Small intestine (tissue), 7 donors: ENCODE results near the gene JARID2. TPM values are rescaled to one million over a fixed set of nuclear protein-coding genes. Genes with fewer than 3 reads are reported as not detected.

ENCODE experiments used
- DNase-seq, 2 donors: peaks; one replicate each; pipeline versions ENCODE4 v3.0.0 to v3.0.0-alpha.2; 2013
- FAIRE-seq: peaks from 2 replicates; lab custom pipeline; 2012; peaks lifted over from hg19 to GRCh38; lab: Jason Lieb, UNC
- H3K27ac ChIP-seq, 3 donors: one replicate each; pipeline ENCODE4 v1.5.1; 2013; ENCODE audit warnings: low read length in 2 of 3, mild to moderate bottlenecking in 2 of 3, control low read depth in 1 of 3, inconsistent platforms in 1 of 3, low read depth in 1 of 3, moderate library complexity in 1 of 3
- H3K27me3 ChIP-seq, 3 donors: one replicate each; pipeline ENCODE4 v1.6.1; 2013; ENCODE audit warnings: low read length in 3 of 3, inconsistent platforms in 1 of 3; ENCODE audit not compliant: control insufficient read depth in 3 of 3, insufficient read depth in 3 of 3
- H3K36me3 ChIP-seq, 3 donors: one replicate each; pipeline ENCODE4 v1.6.1; 2013; ENCODE audit warnings: low read length in 3 of 3, inconsistent platforms in 1 of 3, low read depth in 1 of 3, mild to moderate bottlenecking in 1 of 3, moderate library complexity in 1 of 3; ENCODE audit not compliant: control insufficient read depth in 3 of 3, insufficient read depth in 2 of 3
- H3K4me1 ChIP-seq, 3 donors: one replicate each; pipeline ENCODE4 v1.6.1; 2013; ENCODE audit warnings: low read length in 2 of 3, inconsistent platforms in 1 of 3, low read depth in 1 of 3, mild to moderate bottlenecking in 1 of 3, moderate library complexity in 1 of 3; ENCODE audit not compliant: control insufficient read depth in 3 of 3, insufficient read depth in 2 of 3
- H3K4me3 ChIP-seq, 3 donors: one replicate each; pipeline ENCODE4 v1.5.1; 2013; ENCODE audit warnings: low read length in 3 of 3, control low read depth in 1 of 3, inconsistent platforms in 1 of 3, low read depth in 1 of 3, mild to moderate bottlenecking in 1 of 3, moderate library complexity in 1 of 3
- H3K9me3 ChIP-seq, 2 donors: one replicate each; pipeline ENCODE4 v1.6.1; 2013; ENCODE audit warnings: low read depth in 1 of 2, low read length in 1 of 2; ENCODE audit not compliant: control insufficient read depth in 2 of 2, insufficient read depth in 1 of 2
- WGBS, 3 donors: extraction: QIAGEN DNeasy Blood & Tissue Kit; methylation state at CpG; one replicate each; pipeline ENCODE4 v1.1.7; 2013; 5-methylcytosine and 5-hydroxymethylcytosine counted together
- polyA plus RNA-seq, 4 donors: library from polyadenylated mRNA; stranded (reverse) in 3 of 4; unstranded in 1 of 4; fragments of 200-250 nt in 3 of 4; fragments of 120-200 nt in 1 of 4; gene quantifications; one replicate each; pipeline versions ENCODE4 v1.2.1 to v1.2.3, GENCODE V29; 2013
- donor health status: healthy with polysubstance abuse.
- donor health status: control.
- donor health status: control.
- donor health status: Bipolar disorder and iron deficiency.
- donor health status: healthy.

The JARID2 gene
- polyA plus RNA-seq, 4 donors = 4.9 to 10.5 (median 6.7) TPM

DNA sequence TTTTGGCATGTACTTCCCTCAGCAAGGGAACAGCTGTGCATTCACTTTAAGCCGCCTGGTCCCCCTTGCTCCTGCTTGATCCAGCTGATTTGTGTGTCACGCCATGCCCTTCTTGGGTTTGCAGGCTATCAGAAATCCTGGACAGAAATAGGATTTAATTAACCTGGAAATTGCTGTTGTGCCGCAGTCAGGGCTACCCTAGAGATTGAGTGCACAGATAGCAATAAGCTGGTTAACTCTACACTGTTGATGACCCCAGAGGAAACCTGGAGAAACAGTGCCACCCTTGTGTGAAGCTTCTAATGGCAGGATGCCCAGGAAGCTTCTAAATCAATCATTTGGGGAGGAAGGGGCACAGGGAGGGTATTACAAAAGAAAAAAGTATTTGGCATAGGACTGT lies 199.0 kb downstream of the JARID2 start:
- Histone ChIP-seq H3K27me3 (no peaks in the 10 kb centered on the region), H3K4me1 (peaks cover 0 to 21% (median 6%) of the 10 kb centered on the region in 3 donors), H3K36me3 (peaks cover 0 to 3% (median 2%) of the 10 kb centered on the region in 3 donors), H3K4me3 (no peak overlapping the region), H3K27ac (no peak overlapping the region), H3K9me3 (no peaks in the 10 kb centered on the region)
- WGBS, 3 donors = 52 to 71% (median 65%) methylated on average over 3 of the region's 3 CpGs
- DNase-seq = no peak
- no peak for FAIRE-seq

DNA sequence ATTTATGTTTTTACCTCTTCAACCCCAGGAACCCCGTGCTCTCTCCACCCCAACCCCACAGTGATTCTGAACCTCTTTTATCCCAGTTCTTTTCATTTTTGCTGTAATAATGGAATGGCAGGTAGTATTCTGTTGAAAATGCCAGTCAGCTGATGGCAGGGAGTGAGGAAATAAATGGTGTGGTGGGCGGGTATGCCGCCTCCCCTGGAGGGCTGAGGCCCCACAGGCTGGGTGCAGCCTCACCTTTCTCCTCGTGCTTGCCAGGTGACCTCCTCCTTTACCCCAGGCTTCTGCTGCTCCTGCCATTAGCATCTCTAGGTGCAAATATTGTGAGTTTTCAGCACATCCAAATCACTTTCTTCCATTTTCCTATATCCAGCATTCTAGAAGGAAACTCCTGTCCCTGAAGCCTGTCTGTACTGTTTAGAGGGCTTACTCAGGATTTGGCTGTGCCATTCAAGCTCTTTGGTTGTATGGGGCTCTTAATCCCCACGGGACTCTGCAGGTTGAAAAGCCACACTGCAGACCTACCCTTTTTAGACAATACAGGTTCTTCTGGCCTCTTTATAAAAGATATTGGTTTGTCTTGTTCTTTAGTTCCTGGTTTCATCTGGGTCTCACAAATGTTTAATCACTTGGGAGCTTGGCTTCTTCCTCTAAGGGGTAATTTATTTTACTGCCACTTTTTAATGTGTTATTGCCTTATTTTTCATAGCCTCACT lies 201.8 kb downstream of the JARID2 start:
- no peak for FAIRE-seq
- no peak overlapping the region for H3K27ac ChIP-seq
- WGBS, 3 donors = 66 to 78% (median 74%) methylated on average over 5 of the region's 5 CpGs

DNA sequence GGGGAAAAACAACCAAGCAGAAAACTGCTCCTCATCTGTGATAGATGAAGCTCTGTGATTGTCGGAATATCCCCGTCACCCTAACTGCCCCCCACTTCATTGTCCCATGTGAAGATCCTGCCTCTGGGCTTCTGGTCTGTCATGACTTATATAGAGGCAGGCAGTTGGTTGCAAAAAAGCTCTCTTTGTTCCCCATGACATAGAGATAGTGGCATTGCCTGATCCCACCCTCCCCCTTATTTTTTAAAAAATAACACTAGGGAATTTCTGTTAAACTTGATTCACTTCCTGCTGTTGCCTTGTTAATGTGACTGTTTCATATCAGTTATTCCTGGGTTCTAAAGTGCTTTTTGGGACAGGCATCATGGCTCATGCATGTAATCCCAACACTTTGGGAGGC lies 203.1 kb downstream of the JARID2 start:
- no peaks in the 10 kb centered on the region for H3K27me3 ChIP-seq
- 93 to 98% (median 98%) methylated on average over 2 of the region's 2 CpGs for WGBS, 3 donors
- no peak for DNase-seq
- H3K4me3 ChIP-seq = no peak overlapping the region
- no peak for FAIRE-seq
- H3K4me1 ChIP-seq = peaks cover 0 to 17% (median 6%) of the 10 kb centered on the region in 3 donors
- no peak overlapping the region for H3K27ac ChIP-seq
- H3K9me3 ChIP-seq = no peaks in the 10 kb centered on the region
- H3K36me3 ChIP-seq = peaks cover 0 to 7% (median 3%) of the 10 kb centered on the region in 3 donors

More for the DNA sequence above, 201.8 kb downstream of the JARID2 start:
- Histone ChIP-seq H3K4me3 (no peak overlapping the region), H3K27me3 (no peaks in the 10 kb centered on the region), H3K36me3 (peaks cover 0 to 3% (median 2%) of the 10 kb centered on the region in 3 donors), H3K4me1 (peaks cover 0 to 17% (median 6%) of the 10 kb centered on the region in 3 donors), H3K9me3 (no peaks in the 10 kb centered on the region)
- peak in 1 of 2 donors; percentile 21 for DNase-seq

DNA sequence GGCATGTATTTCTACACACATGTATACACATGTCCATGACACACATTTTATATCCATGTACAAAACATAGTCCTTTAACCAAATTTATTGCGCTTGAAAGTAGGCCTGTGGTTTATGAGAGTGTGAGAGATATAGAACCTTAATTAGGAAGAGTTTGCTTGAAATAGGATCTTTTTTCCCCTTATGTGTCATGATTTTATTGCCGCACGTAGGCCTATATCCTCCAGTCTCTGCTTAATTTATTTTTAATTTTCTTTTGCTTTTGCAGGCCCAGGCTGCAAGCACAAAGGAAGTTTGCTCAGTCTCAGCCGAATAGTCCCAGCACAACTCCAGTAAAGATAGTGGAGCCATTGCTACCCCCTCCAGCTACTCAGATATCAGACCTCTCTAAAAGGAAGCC lies 205.9 kb downstream of the JARID2 start:
- Histone ChIP-seq H3K4me1 (peaks cover 0 to 10% (median 3%) of the 10 kb centered on the region in 3 donors), H3K27ac (peak overlapping the region in 1 of 3 donors; percentile 24), H3K9me3 (no peaks in the 10 kb centered on the region), H3K27me3 (no peaks in the 10 kb centered on the region), H3K4me3 (no peak overlapping the region), H3K36me3 (peaks cover 3 to 10% (median 3%) of the 10 kb centered on the region in 3 donors)
- FAIRE-seq (no peak), DNase-seq (no peak)
- 87 to 90% (median 88%) methylated on average over 4 of the region's 4 CpGs for WGBS, 3 donors

DNA sequence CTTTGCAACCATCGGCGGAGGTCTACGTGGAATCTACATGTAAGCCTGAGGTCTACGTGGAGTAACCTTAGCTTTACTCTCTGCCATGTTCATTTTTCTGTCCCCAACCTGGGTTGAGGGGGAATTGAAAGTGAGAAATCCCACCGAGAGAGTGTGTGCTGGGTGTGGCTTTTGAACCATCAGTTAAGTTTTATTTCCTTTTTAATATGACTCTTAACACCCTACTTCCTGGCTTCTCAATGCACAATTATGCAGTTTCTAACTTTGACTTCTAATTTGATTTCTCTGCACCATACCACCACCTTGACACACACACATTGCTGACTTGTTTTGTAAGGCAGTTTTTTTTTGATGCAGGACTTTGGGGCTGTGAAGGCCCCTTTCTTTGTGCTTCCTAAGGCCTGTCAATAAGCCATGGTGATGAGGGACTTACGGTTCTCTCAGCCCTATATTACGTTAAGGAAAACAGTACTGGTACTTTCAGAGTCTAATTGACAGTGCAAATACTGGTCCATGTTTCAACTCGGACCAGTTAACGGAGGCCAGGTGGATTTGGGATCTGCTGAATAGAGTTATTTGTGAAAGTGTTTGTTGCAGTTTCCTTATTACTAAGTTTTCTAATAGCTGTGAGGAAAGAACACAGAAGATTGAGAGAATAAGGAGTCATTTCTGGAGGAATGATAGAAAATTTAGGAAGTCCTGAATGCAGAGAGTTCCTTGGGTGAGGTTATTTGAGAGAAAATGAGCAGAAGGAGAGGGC lies 206.5 kb downstream of the JARID2 start:
- H3K27ac ChIP-seq = peak overlapping the region in 1 of 3 donors; percentile 24
- H3K4me3 ChIP-seq = no peak overlapping the region
- H3K9me3 ChIP-seq = no peaks in the 10 kb centered on the region
- no peak for DNase-seq
- FAIRE-seq = no peak
- 67 to 81% (median 79%) methylated on average over 9 of the region's 9 CpGs for WGBS, 3 donors
- peaks cover 0 to 10% (median 3%) of the 10 kb centered on the region in 3 donors for H3K4me1 ChIP-seq
- H3K36me3 ChIP-seq = peaks cover 2 to 10% (median 3%) of the 10 kb centered on the region in 3 donors
- no peaks in the 10 kb centered on the region for H3K27me3 ChIP-seq

DNA sequence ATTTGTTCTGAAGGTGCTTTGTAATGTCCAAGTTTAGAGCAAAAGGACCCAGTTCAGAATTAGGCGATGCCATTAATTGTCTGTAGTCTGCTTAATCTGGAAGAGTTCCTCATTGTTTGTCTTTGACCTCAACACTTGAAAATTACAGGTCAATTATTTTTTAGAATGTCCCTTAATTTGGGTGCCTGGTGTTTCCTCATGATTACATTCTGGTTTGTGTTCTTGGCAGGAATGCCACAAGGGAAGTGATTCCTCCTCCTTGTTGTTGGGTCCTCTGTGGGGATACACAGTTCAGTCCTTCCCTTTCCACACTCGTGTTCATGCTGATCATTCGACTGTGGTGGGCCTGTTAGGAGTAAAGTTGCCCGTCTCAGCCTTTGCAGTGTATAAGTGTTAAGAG lies 207.3 kb downstream of the JARID2 start:
- FAIRE-seq = no peak
- Histone ChIP-seq H3K9me3 (no peaks in the 10 kb centered on the region), H3K36me3 (peaks cover 0 to 10% (median 3%) of the 10 kb centered on the region in 3 donors), H3K4me1 (peaks cover 0 to 8% (median 2%) of the 10 kb centered on the region in 3 donors), H3K4me3 (no peak overlapping the region), H3K27me3 (no peaks in the 10 kb centered on the region), H3K27ac (no peak overlapping the region)
- WGBS, 3 donors = 85 to 92% (median 91%) methylated on average over 4 of the region's 4 CpGs
- DNase-seq = no peak

DNA sequence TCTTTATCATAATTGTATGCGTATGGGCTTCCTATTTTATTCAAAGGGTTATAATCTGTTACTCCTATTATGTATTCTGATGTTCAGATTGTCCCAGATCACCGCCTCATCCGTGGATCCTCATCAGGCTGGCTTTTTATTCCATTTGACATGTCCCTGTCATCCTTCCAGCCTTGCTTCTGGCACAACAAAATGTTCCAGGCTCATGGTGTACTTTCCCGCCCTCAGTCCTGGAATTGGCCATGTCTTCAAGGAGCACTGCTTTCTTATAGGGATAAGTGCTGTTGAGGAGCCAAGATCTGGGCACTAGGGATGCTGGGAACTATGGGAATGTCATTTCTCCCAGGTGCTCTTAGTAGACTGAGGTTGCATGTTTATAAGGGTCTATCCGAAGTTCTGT lies 207.8 kb downstream of the JARID2 start:
- DNase-seq (no peak), FAIRE-seq (no peak)
- Histone ChIP-seq H3K27ac (no peak overlapping the region), H3K36me3 (peaks cover 0 to 12% (median 3%) of the 10 kb centered on the region in 3 donors), H3K4me1 (peaks cover 0 to 8% (median 3%) of the 10 kb centered on the region in 3 donors), H3K27me3 (no peaks in the 10 kb centered on the region), H3K4me3 (no peak overlapping the region), H3K9me3 (no peaks in the 10 kb centered on the region)
- 84 to 99% (median 97%) methylated on average over 5 of the region's 5 CpGs for WGBS, 3 donors

DNA sequence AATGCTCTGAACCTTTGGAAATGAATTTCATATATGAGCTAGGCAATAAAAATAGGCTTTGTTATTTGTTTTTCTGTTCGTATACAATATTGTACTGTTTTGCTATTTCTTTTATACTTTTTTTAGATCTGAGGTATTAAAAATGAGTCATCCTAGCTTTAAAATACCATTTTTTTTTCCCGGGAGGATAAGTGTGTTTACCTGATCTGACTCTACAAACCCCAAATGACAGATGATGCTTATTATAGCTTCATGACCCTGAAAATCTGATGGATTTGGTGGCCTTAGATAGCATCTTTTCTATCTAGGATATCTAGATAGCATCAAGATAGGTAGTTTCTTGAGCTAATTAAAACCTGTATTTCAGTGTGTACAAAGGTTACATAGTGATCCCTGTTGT lies 210.6 kb downstream of the JARID2 start:
- Histone ChIP-seq H3K4me1 (peaks cover 0 to 3% (median 2%) of the 10 kb centered on the region in 3 donors), H3K27ac (no peak overlapping the region), H3K4me3 (no peak overlapping the region), H3K36me3 (peaks cover 0 to 12% (median 3%) of the 10 kb centered on the region in 3 donors), H3K9me3 (no peaks in the 10 kb centered on the region), H3K27me3 (no peaks in the 10 kb centered on the region)
- no peak for DNase-seq
- no peak for FAIRE-seq
- WGBS, 3 donors = 62 to 75% (median 69%) methylated on average over 2 of the region's 2 CpGs
